HepG2 (cell line): ENCODE data around the gene SEPTIN10. TPM values are rescaled to one million over a fixed set of nuclear protein-coding genes. Genes with fewer than 3 reads are reported as not detected.
A peak's percentile ranks its signal among the peaks of the same experiment; 100 is the strongest.

ENCODE experiments used
- DNMT1 ChIP-seq: sonication (generic); formaldehyde crosslinking; IDR thresholded peaks from 2 replicates; pipeline ENCODE4 v1.5.1; 2020; ENCODE audit warnings: mild to moderate bottlenecking, missing genetic modification reagents
- FOXC1 ChIP-seq: sonication (generic); formaldehyde crosslinking; IDR thresholded peaks from 2 replicates; pipeline ENCODE4 v1.8.0; 2022; ENCODE audit warnings: mild to moderate bottlenecking, missing genetic modification reagents, borderline replicate concordance
- HOXA3 ChIP-seq: sonication (generic); formaldehyde crosslinking; IDR thresholded peaks from 2 replicates; pipeline ENCODE4 v1.5.0; 2020; ENCODE audit warnings: missing genetic modification reagents
- MAZ ChIP-seq, 2 experiments: sonication (generic) in 1 of 2; formaldehyde crosslinking in 1 of 2; IDR thresholded peaks; 2 replicates each; pipeline versions ENCODE4 v1.5.0 to v1.6.1; 2012 to 2020; ENCODE audit warnings: low read depth in 2 of 2, mild to moderate bottlenecking in 2 of 2, borderline replicate concordance in 1 of 2, improper control_type of control experiment in 1 of 2, low read length in 1 of 2, missing genetic modification reagents in 1 of 2, moderate library complexity in 1 of 2
- MEF2D ChIP-seq: sonication (generic); formaldehyde crosslinking; IDR thresholded peaks from 2 replicates; pipeline ENCODE4 v1.5.1; 2020; ENCODE audit warnings: mild to moderate bottlenecking, missing genetic modification reagents
- NR2C2 ChIP-seq: sonication (generic); formaldehyde crosslinking; IDR thresholded peaks from 2 replicates; pipeline ENCODE4 v1.4.0; 2020; ENCODE audit warnings: missing genetic modification reagents, mild to moderate bottlenecking, moderate library complexity, borderline replicate concordance
- TAF1 ChIP-seq: sonication (generic); formaldehyde crosslinking; IDR thresholded peaks from 2 replicates; pipeline ENCODE4 v1.4.0; 2020; ENCODE audit warnings: missing genetic modification reagents
- ZNF253 ChIP-seq: sonication (generic); formaldehyde crosslinking; IDR thresholded peaks from 2 replicates; pipeline ENCODE4 v1.8.0; 2022; ENCODE audit warnings: mild to moderate bottlenecking, missing genetic modification reagents, borderline replicate concordance
- ZNF605 ChIP-seq: sonication (generic); formaldehyde crosslinking; IDR thresholded peaks from 2 replicates; pipeline ENCODE4 v1.8.0; 2022; ENCODE audit warnings: mild to moderate bottlenecking, missing genetic modification reagents
- polyA plus RNA-seq, 8 experiments: library from polyadenylated mRNA; depleted of rRNA in 3 of 8; stranded (reverse) in 7 of 8; unstranded in 1 of 8; fragments of >200 nt; fragmentation: Illumina TruSeq in 4 of 8; extraction: Trizol in 4 of 8; gene quantifications; 2 replicates each; pipeline versions ENCODE4 v1.2.1 to v1.2.3, GENCODE V29; 2011 to 2016; ENCODE audit warnings: low read depth in 4 of 8, missing spikeins in 1 of 8, mixed read lengths in 1 of 8; ENCODE audit not compliant: insufficient read depth in 1 of 8
- total RNA-seq, 5 experiments: library from RNA; depleted of rRNA; stranded (reverse); fragments of >200 nt; fragmentation: Illumina TruSeq; extraction: Trizol; gene quantifications; 2 replicates each; pipeline ENCODE4 v1.2.3, GENCODE V29; 2016; ENCODE audit warnings: low read depth in 1 of 5
- TF ChIP-seq, protein P1 (sequence below): IDR thresholded peaks from 2 replicates; pipeline ENCODE4 v1.6.1; 2016; ENCODE audit warnings: low read depth, missing genetic modification reagents, missing compliant biosample characterization
- TF ChIP-seq, protein P2 (sequence below), 2 experiments: sonication (generic) in 1 of 2; formaldehyde crosslinking in 1 of 2; IDR thresholded peaks; 2 replicates each; pipeline versions ENCODE4 v1.4.0 to v1.6.1; 2016 to 2020; ENCODE audit warnings: borderline replicate concordance in 1 of 2, low read depth in 1 of 2, mild to moderate bottlenecking in 1 of 2, missing genetic modification reagents in 1 of 2
- TF ChIP-seq, protein P3 (sequence below): sonication (generic); formaldehyde crosslinking; IDR thresholded peaks from 2 replicates; pipeline ENCODE4 v1.9.0; 2022; ENCODE audit warnings: low read depth, missing genetic modification reagents
- TF ChIP-seq, protein P4 (sequence below): sonication (generic); IDR thresholded peaks from 2 replicates; pipeline ENCODE4 v1.6.1; 2016; ENCODE audit warnings: low read depth, borderline replicate concordance

The SEPTIN10 gene
- total and polyA plus RNA-seq, 2 of the 13 experiments (the other 11 are each of a cell fraction or from before 2014, with no cell fraction given), result 45.8 to 67.5 TPM

DNA sequence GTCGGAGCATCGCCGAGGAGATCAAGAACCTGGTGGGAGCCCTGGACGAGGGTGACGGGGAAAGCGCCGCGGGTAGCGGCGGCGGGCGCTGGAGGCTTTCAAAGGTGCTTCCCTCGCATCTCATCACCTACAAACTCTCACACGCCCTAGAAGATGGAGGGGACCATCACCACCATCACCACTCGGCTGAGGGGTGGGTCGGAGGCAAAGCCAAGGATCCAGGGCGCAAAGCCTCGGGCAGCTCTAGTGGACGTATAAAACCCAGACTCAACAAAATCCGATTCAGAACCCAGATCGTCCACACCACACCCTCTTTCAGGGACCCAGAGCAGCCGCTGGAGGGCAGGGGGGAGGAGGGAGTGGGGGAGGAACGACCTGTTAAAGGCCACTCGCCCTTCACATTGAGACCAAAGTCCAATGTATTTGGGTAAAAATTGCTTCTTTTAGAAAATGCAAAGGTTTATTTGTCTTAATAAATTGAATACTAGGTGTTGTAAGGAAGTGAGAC is 1.9 kb upstream of the SEPTIN10 start (continued):
- TF ChIP-seq, protein P1, sequence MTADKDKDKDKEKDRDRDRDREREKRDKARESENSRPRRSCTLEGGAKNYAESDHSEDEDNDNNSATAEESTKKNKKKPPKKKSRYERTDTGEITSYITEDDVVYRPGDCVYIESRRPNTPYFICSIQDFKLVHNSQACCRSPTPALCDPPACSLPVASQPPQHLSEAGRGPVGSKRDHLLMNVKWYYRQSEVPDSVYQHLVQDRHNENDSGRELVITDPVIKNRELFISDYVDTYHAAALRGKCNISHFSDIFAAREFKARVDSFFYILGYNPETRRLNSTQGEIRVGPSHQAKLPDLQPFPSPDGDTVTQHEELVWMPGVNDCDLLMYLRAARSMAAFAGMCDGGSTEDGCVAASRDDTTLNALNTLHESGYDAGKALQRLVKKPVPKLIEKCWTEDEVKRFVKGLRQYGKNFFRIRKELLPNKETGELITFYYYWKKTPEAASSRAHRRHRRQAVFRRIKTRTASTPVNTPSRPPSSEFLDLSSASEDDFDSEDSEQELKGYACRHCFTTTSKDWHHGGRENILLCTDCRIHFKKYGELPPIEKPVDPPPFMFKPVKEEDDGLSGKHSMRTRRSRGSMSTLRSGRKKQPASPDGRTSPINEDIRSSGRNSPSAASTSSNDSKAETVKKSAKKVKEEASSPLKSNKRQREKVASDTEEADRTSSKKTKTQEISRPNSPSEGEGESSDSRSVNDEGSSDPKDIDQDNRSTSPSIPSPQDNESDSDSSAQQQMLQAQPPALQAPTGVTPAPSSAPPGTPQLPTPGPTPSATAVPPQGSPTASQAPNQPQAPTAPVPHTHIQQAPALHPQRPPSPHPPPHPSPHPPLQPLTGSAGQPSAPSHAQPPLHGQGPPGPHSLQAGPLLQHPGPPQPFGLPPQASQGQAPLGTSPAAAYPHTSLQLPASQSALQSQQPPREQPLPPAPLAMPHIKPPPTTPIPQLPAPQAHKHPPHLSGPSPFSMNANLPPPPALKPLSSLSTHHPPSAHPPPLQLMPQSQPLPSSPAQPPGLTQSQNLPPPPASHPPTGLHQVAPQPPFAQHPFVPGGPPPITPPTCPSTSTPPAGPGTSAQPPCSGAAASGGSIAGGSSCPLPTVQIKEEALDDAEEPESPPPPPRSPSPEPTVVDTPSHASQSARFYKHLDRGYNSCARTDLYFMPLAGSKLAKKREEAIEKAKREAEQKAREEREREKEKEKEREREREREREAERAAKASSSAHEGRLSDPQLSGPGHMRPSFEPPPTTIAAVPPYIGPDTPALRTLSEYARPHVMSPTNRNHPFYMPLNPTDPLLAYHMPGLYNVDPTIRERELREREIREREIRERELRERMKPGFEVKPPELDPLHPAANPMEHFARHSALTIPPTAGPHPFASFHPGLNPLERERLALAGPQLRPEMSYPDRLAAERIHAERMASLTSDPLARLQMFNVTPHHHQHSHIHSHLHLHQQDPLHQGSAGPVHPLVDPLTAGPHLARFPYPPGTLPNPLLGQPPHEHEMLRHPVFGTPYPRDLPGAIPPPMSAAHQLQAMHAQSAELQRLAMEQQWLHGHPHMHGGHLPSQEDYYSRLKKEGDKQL (CRISPR knock-in tag), result no peak
- TF ChIP-seq ZNF605 (CRISPR knock-in tag) (0 out of 2 replicates have a peak, but pooled peaks have one; percentile 3), NR2C2 (CRISPR knock-in tag) (0 out of 2 replicates have a peak, but pooled peaks have one; percentile 49), MEF2D (0 out of 2 replicates have a peak, but pooled peaks have one; percentile 22), ZNF253 (peak; percentile 2; the same call in 1 of the 2 replicates), HOXA3 (CRISPR knock-in tag) (no peak), FOXC1 (no peak), MAZ (IDR thresholded peaks at IDR 0.05; ENCODE audit: borderline replicate concordance, low read depth, low read length) (peak; percentile 30; the same call in 1 of the 2 replicates), MAZ (CRISPR knock-in tag; IDR thresholded peaks at IDR 0.05; ENCODE audit: low read depth) (peak; percentile 62; the same call in 1 of the 2 replicates), DNMT1 (CRISPR knock-in tag) (no peak), TAF1 (CRISPR knock-in tag) (no peak; the same call in 1 of the 2 replicates)
- TF ChIP-seq, protein P2, sequence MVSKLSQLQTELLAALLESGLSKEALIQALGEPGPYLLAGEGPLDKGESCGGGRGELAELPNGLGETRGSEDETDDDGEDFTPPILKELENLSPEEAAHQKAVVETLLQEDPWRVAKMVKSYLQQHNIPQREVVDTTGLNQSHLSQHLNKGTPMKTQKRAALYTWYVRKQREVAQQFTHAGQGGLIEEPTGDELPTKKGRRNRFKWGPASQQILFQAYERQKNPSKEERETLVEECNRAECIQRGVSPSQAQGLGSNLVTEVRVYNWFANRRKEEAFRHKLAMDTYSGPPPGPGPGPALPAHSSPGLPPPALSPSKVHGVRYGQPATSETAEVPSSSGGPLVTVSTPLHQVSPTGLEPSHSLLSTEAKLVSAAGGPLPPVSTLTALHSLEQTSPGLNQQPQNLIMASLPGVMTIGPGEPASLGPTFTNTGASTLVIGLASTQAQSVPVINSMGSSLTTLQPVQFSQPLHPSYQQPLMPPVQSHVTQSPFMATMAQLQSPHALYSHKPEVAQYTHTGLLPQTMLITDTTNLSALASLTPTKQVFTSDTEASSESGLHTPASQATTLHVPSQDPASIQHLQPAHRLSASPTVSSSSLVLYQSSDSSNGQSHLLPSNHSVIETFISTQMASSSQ (IDR thresholded peaks at IDR 0.05; ENCODE audit: low read depth), result no peak
- TF ChIP-seq, protein P2 (CRISPR knock-in tag; IDR thresholded peaks at IDR 0.05; ENCODE audit: borderline replicate concordance), result 0 out of 2 replicates have a peak, but pooled peaks have one; percentile 35
- TF ChIP-seq, protein P3, sequence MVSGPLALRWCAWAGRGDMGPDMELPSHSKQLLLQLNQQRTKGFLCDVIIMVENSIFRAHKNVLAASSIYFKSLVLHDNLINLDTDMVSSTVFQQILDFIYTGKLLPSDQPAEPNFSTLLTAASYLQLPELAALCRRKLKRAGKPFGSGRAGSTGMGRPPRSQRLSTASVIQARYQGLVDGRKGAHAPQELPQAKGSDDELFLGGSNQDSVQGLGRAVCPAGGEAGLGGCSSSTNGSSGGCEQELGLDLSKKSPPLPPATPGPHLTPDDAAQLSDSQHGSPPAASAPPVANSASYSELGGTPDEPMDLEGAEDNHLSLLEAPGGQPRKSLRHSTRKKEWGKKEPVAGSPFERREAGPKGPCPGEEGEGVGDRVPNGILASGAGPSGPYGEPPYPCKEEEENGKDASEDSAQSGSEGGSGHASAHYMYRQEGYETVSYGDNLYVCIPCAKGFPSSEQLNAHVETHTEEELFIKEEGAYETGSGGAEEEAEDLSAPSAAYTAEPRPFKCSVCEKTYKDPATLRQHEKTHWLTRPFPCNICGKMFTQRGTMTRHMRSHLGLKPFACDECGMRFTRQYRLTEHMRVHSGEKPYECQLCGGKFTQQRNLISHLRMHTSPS (CRISPR knock-in tag), result no peak; the same call in 1 of the 2 replicates
- TF ChIP-seq, protein P4, sequence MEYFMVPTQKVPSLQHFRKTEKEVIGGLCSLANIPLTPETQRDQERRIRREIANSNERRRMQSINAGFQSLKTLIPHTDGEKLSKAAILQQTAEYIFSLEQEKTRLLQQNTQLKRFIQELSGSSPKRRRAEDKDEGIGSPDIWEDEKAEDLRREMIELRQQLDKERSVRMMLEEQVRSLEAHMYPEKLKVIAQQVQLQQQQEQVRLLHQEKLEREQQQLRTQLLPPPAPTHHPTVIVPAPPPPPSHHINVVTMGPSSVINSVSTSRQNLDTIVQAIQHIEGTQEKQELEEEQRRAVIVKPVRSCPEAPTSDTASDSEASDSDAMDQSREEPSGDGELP, result 0 out of 2 replicates have a peak, but pooled peaks have one; percentile 14
